GF-D8 (cell line): Measurements from ENCODE around the gene CDIP1.

Source experiments
- DNase-seq: peaks from one replicate; lab custom pipeline; 2025; lab: John Stamatoyannopoulos, UW

Gene CDIP1

DNA sequence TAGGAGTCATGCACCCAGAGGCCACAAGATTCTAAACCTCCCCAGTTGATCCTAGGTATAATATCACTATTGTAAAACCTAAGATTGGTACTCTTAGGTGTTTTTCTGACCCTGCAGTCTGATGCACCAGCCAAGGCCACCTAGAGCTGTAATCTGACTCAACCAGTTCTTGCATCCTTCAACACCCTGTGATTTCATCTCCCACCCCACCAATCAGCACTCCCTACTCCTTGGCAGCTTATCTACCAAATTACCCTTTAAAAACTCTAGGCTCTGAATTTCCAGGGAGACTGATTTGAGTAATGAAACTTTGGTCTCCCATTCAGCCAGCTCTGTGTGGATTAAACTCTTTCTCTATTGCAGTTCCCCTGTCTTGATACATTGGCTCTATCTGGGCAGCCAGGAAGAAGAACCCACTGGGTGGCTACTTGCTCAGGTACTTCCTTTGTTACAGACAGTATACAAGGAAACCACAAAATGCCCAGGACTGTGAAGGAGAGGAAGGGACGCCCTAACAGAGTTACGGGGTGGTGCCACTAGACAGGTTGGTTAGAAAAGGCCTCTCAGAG is 1.2 kb upstream of the CDIP1 start:
- no peak for DNase-seq

DNA sequence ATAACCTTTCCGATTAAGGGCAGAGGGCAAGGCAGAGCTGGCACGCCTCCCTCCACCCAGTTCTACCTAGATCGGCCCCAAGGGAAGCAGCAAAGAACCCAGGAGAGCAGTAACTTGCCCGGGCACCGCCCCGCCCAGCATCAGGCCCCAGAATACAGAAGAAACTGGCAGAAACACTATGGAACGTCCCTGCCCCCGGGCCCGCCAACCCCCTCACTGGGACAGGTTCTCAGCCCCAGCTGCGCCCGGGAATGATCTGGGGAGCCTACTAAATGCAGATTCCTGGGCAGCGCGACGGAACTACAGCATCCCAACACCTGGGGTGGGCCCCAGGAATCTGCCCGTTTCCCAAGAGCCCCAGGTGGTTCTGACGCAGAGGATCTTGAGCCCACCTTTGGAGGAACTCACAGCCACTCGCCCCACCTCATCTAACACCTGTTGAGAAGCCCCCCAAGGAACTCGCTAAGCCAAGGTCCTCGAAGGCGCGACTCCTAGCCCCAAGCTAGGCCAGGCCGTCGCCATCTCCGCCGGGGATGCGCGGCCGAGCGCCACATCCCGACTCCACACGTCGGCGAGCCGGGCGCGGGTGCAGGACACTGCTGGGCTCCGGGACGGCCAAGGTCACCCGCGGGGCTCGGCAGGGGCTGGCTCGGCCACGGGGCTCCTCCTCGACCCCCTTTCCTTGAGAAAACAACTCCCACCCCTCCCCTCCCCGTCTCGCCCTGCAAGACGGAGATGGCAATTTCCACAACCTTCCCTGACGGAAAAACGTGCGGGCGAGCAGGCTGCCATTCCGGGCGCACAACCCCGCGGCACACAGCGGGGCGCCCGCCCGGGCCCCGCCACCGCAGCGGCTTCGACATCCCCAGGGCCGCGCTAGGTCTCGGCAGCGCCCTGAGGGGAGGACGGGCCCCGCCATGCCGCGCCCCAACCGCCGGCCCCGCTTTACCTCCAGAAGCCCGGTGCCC is 913 bp downstream of the CDIP1 start:
- DNase-seq, result no peak

DNA sequence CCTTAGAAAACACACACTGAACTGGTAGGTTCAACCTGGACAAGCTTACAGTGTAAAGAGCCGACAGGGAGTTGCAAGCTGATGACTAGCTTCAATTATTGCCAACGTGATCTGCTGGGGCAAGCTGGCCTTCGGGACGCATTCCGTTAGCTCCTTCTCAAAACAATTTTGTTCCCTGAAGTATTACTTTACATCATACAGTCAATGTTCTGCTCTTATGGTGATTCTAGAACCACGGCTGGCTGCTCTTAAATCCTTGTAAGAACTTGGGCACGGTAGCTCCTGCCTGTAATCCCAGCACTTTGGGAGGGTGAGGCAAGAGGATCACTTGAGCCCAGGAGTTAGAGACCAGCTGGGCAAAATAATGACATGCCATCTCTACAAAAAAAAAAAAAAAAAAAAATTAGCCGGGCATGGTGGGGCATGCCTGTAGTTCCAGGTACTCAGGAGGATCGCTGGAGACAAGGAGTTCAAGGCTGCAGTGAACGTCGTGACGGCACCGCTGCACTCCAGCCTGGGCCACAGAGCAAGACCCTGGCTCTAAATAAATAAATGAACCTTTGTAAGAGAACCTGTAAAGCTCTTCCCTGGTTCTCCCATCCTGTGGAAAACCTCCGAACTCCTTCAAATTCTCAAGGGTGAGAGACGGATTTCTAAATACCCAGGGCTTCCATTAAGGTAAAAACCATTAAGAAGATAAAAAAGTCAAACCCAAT is 2.0 kb downstream of the CDIP1 start:
- no peak for DNase-seq

DNA sequence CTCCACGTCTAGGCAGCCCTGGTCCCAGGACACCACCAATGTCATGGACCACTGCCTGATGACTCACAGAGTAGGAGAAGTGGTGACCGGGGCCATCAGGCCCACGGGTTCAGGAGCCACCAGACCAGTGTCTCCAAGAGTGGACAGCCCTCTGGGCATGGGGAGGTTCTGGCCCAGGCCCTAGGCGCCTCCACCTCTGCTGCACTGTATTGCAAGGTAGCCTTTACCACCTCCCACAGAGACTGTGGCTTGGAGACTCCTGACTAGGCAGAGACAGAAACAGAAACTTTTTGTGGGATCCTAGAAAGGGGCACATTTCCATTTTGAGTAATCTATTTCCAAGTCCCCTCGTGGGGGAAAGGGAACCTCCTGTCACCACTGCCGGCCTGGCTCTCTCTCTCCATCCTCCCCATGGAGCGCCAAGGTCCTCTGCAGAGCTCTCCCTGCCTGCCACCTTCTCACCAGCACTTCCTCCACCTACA is 2.9 kb downstream of the CDIP1 start:
- DNase-seq, result no peak

DNA sequence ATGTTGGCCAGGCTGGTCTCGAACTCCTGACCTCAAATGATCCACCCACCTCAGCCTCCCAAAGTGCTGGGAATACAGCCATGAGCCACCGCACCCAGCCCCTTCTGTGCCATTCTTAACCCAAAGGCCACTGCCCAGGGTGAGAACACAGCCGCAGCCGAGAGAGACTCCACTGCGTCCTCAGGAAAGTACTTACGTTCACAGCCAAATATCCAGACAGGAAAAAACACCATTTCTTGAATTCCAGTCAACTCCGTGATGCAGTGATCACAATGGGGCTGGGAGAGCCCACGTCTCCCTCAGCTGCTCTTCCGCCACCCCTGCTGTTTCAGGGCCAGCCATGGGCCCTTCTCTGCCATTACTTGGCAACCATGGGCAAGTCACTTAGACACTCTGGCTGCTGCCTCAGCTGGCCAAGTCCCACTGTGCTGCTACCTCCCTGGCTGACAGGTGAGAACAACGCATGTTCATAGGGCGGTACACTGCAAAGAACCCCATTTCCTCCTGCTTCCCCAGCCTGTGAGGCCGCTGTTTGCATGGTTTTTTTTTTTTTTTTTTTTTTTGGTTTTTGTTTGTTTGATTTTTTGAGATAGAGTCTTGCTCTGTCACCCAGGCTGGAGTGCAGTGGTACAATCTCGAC is 4.3 kb downstream of the CDIP1 start:
- no peak for DNase-seq

DNA sequence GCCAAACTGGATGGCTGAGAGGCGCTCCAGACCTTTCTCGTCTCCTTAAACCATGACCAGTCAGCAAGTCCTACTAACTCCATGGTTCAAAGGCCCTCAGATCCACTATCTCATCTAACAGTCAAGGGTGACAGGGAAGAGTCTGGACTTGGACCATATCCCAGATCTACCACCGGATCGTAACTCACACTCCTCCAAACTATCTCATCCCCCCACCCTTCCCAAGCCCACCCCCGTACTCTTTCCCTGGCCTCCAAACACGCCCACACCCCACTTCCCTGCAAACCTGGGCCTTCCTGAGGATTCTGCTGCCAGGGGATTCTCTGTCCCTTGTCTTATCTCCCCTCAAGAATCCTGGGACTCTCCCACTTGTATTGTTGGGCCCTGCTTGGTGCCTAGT is 5.1 kb downstream of the CDIP1 start:
- no peak for DNase-seq

DNA sequence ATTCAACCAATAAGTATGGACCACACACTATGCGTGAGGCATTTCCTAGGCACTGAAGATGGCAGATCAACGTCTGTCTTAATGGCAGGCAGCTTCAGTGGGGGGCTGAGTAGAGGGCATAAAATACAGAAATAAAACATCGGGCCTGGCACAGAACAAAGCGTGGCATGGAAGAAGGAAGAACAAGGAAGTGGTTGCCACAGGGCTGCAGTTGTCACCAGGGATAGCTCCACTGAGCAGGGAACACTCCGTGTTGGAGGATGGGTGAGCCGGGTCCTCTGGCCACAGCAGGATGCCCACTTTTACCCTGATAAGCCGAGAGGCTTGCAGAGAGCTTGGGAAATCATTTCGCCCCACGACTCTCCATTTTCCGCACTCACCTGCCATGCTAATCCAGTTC is 6.3 kb downstream of the CDIP1 start:
- DNase-seq, result no peak

DNA sequence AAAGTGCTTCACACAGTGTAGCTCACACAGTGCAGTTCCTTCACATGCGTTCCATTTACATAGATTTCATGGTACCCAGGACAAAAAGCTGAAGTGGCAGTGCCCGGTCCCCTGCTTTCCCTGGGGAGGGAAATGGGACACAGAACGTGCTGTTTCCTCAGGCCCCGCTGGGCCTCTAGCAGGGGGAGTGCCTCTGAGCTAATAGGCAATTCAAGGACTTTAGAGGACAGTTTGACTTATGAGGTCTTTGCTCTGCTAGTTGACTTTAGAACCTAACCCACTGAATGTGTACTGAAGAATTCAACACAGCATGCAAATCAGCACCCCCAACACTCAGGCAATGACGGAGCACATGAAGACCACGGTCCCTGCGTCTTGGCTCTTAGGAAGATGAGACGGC is 6.8 kb downstream of the CDIP1 start:
- no peak for DNase-seq

DNA sequence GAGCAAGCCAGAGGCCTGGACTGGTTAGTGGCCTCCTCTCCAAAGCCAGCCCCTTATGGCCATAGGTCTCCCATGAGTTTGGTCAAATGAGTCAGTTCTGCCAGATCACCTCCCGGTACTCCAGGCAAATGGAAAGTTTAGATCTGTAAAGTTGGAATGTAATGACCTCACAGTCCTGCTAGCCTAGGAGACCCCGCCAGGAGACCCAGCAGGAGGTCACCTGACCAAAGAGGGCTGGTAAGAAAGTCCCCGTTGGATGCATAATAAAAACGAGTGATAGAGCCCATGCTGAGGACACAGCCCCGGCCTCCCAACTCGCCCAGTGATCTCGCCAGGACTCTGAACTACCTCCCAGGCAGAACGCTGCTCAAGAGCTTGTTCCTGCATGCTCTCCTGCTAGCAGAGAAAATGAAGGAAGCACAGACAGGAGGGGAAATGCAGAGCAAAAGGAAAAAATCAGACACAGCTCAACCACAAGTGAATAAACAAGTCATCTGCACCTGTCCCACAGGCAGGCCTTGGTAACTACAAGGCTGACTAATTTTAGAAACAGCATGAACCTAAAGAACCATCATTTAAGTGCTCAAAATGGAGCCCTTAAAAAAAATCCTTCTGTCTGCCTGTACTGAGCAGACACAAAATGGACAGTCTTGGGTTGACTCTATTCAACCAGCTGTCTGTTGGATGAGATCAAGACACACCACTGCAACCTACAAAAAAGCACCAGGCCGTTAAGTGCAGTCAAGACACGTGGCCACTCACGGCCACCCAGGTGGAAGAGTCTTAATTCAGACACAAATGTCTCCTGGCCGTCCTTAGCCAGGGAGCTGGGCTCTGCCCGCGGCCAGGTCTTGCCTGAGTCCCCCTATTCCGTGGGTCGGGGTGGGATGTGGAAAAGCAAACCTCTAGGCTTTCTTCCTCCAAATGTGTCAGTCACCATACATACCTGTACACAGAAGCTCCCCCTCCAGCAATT is 9.2 kb downstream of the CDIP1 start:
- DNase-seq, result no peak

DNA sequence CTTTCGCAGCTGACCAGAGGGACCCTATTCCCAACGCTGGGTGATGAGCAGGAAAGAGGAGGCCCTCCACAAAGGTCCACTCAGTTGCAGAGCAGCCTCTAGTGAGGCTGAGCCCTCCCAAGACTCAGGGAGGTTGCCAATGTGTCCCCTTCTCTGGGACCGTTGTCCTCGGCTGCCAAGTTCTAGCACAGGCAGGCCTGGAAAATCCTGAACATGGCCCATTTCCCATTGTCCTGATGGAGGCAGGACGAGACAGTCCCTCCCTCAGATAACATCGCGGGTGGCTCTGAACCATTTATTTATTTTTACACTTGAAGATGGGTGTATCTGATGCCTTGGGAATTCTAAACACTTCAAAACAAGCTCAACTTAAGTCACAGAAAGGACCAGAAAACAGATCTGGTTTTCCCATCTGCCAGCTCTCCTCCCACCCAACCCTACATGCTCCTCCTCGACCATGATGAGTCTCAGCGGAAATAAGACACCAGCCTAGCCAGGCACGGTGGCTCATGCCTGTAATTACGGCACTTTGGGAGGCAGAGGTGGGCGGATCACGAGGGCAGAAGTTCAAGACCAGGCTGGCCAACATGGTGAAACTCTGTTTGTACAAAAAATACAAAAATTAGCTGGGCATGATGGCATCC is 12.8 kb downstream of the CDIP1 start:
- DNase-seq, result no peak

DNA sequence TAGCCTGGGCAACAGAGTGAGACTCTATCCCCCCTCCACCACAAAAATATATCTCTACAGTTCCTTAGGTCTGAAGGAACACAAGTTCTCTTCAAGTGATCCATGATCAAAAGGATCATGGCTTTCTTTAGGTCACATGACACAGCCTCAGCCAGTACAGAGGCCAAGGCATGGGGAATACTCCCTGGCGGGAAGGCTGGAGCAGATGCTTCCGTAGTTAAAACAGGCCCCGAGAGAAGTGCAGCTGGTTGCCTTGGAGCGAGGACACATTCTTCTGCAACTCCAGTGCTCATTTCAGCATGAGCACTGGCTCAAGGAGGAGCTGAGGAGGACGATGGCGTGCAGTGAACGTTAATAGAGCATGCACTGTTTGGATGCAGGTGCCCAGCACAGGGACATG is 13.5 kb downstream of the CDIP1 start:
- no peak for DNase-seq

DNA sequence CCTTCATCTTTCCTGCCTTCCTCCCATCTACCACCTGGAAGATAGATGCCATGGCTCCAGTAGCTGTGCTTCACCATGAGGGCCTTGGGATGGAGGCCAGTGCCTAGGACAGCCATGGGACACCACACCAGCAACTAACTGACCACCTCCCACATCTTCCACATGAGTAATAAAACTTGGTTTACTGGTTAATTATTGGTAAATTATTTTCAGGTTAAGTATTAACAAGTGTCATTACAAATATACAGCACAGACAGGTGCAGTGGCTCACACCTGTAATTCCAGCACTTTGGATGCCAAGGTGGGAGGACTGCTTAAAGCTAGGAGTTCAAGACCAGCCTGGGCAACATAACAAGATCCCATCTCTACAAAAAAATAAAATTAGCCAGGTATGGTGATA is 14.0 kb downstream of the CDIP1 start:
- no peak for DNase-seq

DNA sequence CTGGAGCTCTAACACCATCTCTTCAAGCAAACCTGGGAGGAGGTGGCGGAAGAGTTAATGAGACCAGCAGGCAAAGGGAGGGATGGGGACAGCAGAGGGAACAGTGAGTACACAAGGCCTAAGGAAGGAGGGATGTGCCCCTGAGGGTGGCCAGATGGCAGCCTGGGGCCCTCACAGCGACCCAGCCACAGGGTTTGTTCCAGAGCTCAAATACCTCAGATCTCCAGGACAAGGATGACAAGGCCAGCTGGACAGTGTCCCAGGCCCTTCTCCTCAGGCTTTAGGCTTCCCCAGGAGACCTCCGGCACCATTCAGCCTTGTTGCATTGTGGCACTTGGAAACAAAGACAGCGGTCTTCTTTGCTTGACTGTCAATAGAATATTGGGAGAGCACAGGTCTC is 14.9 kb downstream of the CDIP1 start:
- DNase-seq, result no peak

DNA sequence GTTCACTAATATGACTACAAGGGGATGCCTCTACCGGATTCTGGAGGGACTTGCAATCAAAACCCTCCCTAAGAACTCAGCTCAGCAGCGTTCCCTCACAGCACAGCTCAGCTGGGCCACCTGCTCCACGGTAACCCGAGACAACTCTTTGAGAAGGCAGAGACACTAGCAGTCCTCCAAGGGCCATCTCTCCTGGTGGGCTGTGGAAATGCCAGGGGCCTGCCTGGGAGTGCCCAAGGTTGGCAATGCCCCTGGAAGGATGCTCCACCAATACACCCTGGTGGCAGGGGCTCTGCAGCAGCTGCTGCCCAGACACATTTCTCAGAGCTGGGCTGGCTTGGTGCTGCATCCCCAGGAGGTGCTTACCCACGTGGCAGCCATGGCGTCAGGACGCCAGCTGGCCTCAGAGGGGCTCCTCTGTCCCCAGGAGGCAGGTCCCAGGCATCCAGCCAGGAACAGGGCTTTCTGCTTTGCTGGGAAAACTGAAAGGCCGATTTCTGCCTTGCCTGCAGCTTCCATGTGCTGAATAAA is 16.5 kb downstream of the CDIP1 start:
- DNase-seq, result no peak

DNA sequence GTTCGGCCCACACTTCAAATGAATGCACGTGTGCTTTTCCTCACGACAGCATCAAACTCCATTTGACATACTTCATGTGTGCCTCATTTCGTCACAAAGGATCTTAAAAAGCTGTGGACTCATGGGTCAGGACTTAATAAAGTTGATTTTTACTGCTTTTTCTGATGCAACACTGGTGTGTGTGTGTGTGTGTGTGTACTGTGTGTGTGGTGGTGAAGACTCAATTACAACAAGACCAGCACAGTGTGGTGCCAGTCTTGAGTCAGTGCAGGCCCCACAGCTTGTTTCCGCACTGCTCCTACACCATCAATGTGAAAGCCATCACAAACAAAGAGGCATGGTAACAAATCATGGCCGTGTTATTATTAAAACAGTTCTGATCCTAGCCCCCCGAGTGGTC is 17.7 kb downstream of the CDIP1 start:
- DNase-seq, result no peak

DNA sequence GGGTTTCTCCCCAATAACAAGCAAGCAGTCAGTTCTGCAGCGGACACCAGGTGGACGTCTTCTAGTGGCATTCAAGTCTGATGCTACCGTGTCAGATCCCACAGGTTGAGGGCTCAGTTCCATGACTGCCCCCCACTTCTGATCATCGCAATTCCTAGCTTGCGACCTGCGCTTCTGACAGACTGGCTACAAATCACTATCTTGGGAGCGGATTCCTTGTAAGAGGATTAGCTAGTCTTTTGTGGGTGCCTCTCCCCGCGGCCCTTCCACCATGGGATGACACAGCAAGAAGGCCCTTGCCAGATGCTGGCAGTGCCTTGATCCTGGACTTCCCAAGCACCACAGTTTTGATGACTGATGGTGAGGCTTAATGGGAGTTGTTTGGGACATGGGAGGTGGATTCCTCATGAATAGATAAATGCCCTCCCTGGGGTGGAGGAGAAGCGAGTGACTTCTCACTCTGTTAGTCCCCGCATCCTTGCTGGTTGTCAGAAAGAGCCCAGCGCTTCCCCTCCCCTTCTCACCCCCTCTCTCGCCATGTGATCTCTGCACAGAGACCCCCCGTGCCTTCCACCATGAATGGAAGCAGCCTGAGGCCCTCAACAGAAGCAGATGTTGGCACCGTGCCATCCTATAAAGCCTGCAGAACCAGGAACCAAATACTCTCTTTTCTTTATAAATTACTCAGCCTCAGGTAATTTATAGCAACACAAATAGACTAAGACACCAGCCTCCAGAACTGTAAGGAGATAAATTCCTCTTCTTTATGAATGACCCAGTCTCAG is 19.1 kb downstream of the CDIP1 start:
- DNase-seq, result no peak

DNA sequence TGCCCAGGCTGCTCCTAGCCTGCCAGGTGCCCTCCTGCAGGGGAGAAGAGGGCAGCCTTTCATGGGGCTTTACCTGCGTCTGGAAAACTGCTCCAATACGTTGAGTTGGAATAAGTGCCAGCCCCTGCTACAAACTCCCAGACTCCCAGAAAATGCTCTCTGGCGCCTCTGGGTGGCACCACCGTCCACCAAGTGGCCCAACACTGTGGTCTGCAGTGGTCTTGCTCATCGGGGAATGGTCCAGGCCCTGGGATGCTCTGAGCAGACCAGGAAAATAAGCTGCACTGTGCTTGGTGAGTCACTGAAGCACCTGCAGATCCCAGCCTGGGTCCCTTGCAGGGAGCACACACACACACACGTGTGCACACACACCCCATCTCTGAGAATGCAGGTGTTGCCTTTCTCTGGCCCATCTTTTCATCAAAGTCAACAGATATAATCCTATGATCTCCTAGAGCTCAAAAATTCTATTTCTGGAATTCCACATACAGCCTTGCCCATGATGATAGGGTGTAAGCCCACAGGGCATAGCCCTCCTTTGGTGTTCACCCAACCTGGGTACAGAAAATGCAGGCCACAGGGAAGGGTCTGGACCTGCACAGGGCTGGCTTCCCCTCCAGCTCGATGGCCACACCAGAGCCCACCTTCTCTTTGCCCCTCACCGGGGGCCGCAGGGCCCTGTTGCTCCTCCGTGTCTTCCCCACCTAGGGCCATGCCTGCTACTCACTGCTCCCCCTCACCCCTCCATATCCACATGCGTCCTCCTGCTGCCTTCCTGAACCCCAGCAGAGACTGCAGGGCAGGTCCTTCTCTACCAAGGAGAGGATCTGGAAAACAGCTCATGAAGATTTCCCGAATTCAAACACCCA is 20.5 kb downstream of the CDIP1 start:
- no peak for DNase-seq

DNA sequence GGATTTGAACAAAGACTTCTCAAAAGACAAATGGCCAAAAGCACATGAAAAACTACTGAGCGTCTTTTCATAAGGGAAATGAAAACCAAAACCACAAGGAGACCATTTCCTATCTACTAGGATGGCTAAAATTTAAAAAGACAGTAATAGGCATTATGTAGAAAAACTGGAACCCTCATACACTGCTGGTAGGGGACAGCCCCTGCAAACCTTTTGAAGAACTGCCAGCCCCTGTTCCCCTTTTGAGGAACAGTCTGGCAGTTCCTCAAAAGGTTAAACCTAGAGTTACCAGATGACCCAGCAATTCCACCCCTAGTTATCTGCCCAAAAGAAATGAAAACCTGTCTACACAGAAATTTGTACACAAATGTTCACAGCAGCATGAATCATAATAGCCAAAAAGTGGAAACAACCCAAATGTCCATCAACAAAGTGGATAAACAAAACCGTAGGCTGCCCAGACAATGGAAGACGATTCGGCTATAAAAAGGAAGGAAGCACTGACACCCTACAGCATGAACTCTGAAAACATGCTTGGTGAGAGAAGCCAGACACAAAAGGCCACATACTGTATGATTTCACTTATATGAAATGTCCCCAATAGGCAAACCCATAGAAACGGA is 22.9 kb downstream of the CDIP1 start:
- peak; percentile 67 for DNase-seq
